ENCODE measurements around the gene EHMT1.

Gene EHMT1

GRCh38 chr9:137731216-137731946 lies 112.6 kb downstream of the EHMT1 start:
- ATAC-seq: no peak
- TF ChIP-seq ZNF70 (CRISPR knock-in tag; IDR thresholded peaks at IDR 0.05) (no peak), POU6F1 (CRISPR knock-in tag; IDR thresholded peaks at IDR 0.05; ENCODE audit: borderline replicate concordance, low read depth) (no peak), TCF4 (CRISPR knock-in tag; IDR thresholded peaks at IDR 0.05; ENCODE audit: borderline replicate concordance) (no peak), PPARA (CRISPR knock-in tag; IDR thresholded peaks at IDR 0.05; ENCODE audit: borderline replicate concordance) (no peak), OSR1 (CRISPR knock-in tag; IDR thresholded peaks at IDR 0.05) (no peak), GLIS3 (CRISPR knock-in tag; IDR thresholded peaks at IDR 0.05) (no peak), ARNTL (CRISPR knock-in tag; IDR thresholded peaks at IDR 0.05; ENCODE audit: borderline replicate concordance, low read depth) (no peak), ZFP30 (CRISPR knock-in tag; IDR thresholded peaks at IDR 0.05) (no peak), SNAI2 (CRISPR knock-in tag; IDR thresholded peaks at IDR 0.05) (no peak), ZFP3 (CRISPR knock-in tag; IDR thresholded peaks at IDR 0.05) (no peak), RARB (CRISPR knock-in tag; IDR thresholded peaks at IDR 0.05) (no peak), ZNF8 (CRISPR knock-in tag; IDR thresholded peaks at IDR 0.05) (no peak)
- TF ChIP-seq, protein P1, sequence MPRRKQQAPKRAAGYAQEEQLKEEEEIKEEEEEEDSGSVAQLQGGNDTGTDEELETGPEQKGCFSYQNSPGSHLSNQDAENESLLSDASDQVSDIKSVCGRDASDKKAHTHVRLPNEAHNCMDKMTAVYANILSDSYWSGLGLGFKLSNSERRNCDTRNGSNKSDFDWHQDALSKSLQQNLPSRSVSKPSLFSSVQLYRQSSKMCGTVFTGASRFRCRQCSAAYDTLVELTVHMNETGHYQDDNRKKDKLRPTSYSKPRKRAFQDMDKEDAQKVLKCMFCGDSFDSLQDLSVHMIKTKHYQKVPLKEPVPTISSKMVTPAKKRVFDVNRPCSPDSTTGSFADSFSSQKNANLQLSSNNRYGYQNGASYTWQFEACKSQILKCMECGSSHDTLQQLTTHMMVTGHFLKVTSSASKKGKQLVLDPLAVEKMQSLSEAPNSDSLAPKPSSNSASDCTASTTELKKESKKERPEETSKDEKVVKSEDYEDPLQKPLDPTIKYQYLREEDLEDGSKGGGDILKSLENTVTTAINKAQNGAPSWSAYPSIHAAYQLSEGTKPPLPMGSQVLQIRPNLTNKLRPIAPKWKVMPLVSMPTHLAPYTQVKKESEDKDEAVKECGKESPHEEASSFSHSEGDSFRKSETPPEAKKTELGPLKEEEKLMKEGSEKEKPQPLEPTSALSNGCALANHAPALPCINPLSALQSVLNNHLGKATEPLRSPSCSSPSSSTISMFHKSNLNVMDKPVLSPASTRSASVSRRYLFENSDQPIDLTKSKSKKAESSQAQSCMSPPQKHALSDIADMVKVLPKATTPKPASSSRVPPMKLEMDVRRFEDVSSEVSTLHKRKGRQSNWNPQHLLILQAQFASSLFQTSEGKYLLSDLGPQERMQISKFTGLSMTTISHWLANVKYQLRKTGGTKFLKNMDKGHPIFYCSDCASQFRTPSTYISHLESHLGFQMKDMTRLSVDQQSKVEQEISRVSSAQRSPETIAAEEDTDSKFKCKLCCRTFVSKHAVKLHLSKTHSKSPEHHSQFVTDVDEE (CRISPR knock-in tag; IDR thresholded peaks at IDR 0.05): no peak

DNA sequence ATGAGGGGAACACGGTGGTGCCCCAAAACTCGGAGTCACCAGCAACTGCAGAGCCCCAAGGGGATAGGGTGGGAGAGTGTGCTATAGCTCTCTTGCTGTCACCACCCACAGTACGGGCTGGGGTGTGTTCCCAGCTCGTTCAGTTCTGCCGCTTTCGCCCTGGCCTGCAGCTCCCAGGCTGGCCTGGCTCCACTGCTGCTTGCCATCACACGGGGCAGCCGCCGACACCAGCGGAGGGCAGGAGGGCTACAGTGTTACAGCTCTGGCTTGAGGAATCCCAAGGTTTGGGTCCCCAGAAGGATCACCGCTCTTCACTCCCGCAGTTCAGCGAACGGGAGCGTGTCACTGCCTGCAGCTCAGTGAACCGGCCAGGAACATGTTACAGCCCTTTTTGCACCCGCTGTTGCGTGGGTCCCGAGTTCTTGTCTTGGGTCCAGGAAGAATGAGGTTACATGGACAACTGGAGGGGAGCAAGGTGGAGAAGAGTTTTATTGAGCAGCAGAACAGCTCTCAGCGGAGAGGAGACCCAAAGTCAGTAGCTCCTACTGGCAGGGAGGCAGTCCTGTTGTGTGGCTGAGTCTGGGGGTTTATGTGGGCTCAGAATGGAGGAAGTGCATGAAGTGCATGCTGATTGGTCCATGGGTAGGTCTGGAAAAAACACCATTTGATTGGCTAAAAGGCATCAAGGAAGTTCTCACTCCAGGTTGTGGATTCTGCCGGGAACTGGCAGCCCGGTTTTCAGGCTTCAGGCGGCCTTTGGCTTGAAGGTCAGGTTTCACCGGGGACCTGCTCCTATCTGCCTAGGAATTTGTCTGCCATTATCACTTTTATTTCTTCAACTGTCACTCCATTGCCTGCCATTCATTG lies 113.4 kb downstream of the EHMT1 start:
- no peak for ATAC-seq
- TF ChIP-seq RARB (CRISPR knock-in tag; IDR thresholded peaks at IDR 0.05) (no peak), ZFP3 (CRISPR knock-in tag; IDR thresholded peaks at IDR 0.05) (no peak), SNAI2 (CRISPR knock-in tag; IDR thresholded peaks at IDR 0.05) (no peak), ZFP30 (CRISPR knock-in tag; IDR thresholded peaks at IDR 0.05) (no peak)

- no peak for ATAC-seq
- TF ChIP-seq SNAI2 (CRISPR knock-in tag; IDR thresholded peaks at IDR 0.05) (no peak), PPARA (CRISPR knock-in tag; IDR thresholded peaks at IDR 0.05; ENCODE audit: borderline replicate concordance) (no peak), ISL1 (CRISPR knock-in tag; IDR thresholded peaks at IDR 0.05) (no peak), ZFP30 (CRISPR knock-in tag; IDR thresholded peaks at IDR 0.05) (no peak), POU6F1 (CRISPR knock-in tag; IDR thresholded peaks at IDR 0.05; ENCODE audit: borderline replicate concordance, low read depth) (no peak), GLIS3 (CRISPR knock-in tag; IDR thresholded peaks at IDR 0.05) (no peak), CSRNP3 (CRISPR knock-in tag; IDR thresholded peaks at IDR 0.05) (no peak), ZNF70 (CRISPR knock-in tag; IDR thresholded peaks at IDR 0.05) (no peak)
- TF ChIP-seq, protein P1 (CRISPR knock-in tag; IDR thresholded peaks at IDR 0.05): no peak
Measured at GRCh38 chr9:137733429-137733828, 114.6 kb downstream of the EHMT1 start.
